UCSD-AML1 (cell line): ENCODE data around the gene RASEF.
"Not testable (repeated sequence)": the region's sequence is repeated elsewhere in the genome, so short reads cannot be mapped to it uniquely, and the experiment has no call there.

Source experiments
- DNase-seq: peaks from one replicate; lab custom pipeline; 2025; ENCODE audit not compliant: unreplicated experiment; lab: John Stamatoyannopoulos, UW

The RASEF gene

GRCh38 chr9:83062651-83063527 is at the start of gene RASEF:
Gene RASEF (minus strand): TSS chr9:83063142. CDS start chr9:83062867, 275 bp downstream.
- DNase-seq, result no peak

DNA sequence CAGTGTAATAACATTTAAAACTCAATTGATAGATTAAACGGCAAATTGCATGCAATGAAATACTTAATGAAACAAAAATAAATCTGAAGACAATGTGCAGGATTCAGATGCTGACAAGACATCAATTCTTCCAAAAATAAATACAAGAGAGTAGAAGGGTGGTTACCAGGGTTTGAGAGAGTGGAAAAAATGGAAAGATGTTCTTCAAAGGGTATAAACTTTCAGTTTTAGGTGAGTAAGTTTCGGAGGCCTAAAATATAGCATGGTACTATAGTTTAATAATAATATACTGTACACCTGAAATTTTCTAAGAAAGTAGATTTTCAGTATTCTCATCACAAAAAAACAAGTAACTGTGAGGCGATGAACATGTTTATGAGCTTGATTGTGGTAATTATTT is 48.2 kb upstream of the RASEF start:
- no peak for DNase-seq

DNA sequence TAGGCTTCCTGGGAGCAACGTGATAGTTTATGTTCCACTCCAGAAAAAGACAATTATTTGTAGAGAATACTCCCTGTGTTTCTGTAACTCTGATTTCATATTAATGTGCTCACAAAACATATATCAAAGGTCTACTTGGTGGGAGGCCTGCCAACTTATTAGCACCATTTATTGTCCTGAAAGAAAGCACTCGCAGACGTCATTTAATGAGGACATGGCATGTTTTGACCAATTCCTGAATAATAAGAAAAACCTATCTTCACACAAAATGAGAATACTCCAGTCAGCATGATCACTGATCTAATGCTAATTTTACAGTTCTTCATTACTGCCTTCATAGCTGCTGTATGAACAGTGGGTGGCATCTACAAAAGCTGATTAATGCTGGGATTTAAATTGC is 46.4 kb upstream of the RASEF start:
- no peak for DNase-seq

- no peak for DNase-seq
These were observed 45.3 kb upstream of the RASEF start for GRCh38 chr9:83108208-83108607.

GRCh38 chr9:83106772-83107171 is 43.8 kb upstream of the RASEF start:
- no peak for DNase-seq

GRCh38 chr9:83106263-83106662 is 43.3 kb upstream of the RASEF start:
- no peak for DNase-seq

GRCh38 chr9:83097633-83098032 is 34.7 kb upstream of the RASEF start:
- DNase-seq, result no peak

- not testable (repeated sequence) for DNase-seq
These were observed 30.4 kb upstream of the RASEF start for GRCh38 chr9:83093311-83093710.

- no peak for DNase-seq
These were observed 18.9 kb upstream of the RASEF start for GRCh38 chr9:83081846-83082245.

GRCh38 chr9:83081010-83081409 is 18.1 kb upstream of the RASEF start:
- no peak for DNase-seq

GRCh38 chr9:83075932-83076331 is 13.0 kb upstream of the RASEF start:
- DNase-seq, result not testable (repeated sequence)

DNA sequence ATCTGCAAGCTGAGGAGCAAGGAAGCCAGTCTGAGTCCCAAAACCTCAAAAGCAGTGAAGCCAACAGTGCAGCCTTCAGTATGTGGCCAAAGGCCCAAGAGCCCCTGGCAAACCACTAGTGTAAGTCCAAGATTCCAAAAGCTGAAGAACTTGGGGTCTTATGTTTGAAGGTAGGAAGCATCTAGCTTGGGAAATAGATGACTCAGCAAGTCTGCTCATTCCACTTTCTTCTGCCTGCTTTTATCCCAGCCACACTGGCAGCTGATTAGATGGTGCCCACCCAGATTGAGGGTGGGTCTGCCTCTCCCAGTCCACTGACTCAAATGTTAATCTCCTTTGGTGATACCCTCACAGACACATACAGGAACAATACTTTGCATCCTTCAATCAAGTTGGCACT is 9.6 kb upstream of the RASEF start:
- not testable (repeated sequence) for DNase-seq

DNA sequence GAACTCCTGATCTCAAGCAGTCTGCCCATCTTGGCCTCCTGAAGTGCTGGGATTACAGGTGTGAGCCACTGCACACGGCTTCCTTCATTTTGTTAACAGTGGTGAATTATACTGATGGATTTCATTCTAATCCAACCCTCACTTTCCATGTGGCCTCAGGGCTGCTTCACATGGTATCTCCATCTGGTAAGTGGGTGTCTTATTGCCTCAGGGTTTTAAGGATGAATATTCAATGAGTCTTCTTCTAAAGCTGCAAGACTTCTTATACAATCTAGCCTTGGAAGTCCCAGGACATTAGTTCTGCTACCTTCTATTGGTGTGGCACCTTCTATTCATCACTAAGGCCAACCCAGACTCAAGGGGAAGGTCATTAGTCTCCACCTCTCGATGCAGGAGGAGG is 8.7 kb upstream of the RASEF start:
- no peak for DNase-seq

- no peak for DNase-seq
These were observed 7.3 kb upstream of the RASEF start for GRCh38 chr9:83070261-83070660.

DNA sequence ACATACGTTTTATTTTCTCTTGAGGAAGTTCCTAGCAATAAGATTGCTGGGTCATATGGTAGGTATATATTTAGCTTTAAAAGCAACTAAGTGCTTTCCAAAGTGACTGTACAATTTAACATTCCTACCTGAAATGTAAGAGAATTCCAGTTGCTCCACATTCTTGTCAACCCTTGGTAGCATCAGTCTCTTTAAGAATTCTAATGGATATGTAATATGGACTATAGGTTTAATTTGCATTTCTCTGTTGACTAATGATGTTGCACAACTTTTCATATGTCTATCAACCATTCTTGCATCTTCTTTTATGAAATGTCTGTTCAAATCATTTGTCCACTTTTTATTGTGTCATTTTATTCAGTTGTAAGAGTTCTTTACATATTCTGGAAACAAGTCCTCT is 6.7 kb upstream of the RASEF start:
- DNase-seq, result no peak

DNA sequence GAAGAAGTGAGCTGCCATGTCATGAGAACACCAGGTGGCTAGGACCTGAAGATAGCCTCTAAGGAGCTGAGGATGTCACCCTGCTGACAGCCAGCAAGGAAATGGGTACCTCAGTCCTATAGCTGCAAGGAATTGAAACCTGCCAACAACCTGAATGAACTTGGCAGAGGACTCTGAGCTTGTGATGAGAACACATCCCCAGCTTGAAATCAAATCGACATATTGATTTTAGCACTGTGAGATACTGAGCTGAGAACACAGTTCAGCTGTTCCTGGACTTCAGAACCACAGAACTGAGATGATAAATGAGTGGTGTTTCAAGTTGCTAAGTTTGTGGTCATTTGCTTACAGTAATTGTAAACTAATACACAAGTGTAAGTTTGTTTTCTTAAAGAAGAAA is 5.5 kb upstream of the RASEF start:
- no peak for DNase-seq

DNA sequence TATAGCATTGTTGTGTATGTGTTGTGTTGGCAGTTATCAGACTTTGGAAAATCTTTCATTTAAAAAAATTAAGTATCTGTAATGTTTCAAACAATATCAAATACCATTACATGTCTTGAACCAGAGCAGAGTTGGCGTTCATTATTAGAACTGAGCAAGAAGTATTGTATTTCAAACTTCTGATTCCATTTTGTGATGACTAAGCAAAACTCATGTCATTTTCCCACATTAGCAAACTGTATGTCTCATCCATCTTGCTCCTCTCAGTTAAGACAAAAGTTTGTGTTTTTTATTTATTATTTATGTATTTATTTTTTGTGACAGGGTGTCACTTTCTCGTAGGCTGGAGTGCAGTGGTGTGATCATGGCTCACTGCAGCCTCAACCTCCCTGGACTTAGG is 4.6 kb upstream of the RASEF start:
- DNase-seq, result no peak

DNA sequence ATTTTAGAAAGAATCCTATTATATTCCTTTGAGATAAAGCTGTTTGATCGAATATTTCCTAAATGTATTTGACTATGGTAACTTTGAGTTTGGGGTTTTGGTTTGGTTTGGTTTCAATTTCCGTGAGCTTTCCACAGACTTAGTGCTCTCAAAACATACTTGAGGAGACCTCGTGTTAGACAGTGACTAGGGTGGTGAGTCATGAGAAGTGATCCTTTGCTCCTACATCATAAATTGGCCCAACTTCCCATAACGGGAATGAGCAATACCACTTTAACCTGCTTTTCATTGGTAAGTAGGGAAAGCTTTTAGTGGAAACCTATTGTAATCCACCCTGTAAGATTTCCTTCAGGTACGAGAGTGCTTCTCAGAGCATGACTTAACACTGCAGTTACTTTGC is 3.8 kb upstream of the RASEF start:
- DNase-seq, result no peak

DNA sequence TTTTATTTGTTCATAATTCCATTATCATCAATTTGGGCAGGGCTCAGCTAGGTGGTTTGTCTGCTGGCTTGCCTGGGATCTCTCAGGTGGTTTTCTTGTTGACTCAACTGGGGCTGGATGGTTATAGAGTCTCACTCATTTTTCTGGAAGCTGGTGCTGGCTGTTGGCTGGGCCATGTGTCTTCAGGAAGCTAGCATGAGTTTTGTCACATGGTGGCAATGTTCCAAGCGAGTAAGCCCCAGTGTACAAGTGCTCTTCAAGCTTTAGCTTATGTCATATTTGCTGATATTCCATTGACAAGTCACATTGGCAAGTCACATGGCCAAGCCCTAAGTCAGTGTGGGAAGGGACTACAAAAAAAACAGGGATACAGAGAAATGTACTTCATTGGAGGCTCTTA is 2.3 kb upstream of the RASEF start:
- no peak for DNase-seq

GRCh38 chr9:83061990-83062650 is 822 bp downstream of the RASEF start:
- DNase-seq, result no peak

GRCh38 chr9:83061036-83061435 is 1.9 kb downstream of the RASEF start:
- no peak for DNase-seq

DNA sequence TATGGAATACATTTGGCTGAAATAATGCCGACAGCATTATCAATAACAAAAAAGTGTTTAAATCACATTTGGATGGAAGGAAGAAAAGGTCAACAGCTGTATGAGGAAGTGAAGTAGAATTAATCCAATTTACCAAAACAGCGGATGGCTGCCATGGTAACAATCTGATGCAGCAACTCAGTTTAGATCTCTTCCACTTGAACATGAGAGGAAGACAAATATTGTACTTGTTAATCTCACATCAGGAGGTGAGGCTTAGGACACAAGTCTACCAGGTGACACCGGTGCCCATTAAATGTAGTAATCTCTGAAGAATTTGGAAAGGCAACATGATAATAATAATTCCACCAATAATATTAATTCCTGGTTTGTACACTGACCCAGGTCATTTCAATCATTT is 2.4 kb downstream of the RASEF start:
- DNase-seq, result no peak

DNA sequence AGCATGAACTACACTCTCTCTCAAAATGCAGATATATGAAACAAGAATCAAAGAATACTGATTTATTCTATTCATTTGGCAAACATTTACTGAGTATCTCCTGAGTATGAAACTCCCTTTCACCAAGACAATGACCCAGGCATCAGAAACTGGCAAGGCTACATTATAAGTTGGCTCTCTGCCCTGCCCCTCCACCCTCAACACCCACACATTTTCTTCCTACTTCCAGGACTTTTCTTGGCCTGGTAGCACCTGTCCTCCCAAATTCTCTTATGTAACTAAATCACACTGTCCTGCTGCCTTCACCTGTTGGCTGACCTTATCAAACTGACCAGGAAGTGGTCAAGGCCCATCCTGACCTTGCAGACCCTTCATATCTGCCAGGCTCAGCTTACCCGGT is 3.5 kb downstream of the RASEF start:
- DNase-seq, result no peak
